ENCODE measurements around the gene SPEF2. TPM values are rescaled to one million over a fixed set of nuclear protein-coding genes. Genes with fewer than 3 reads are reported as not detected.

SPEF2 gene
- polyA plus RNA-seq, 1 donor from 2014 or later, result 18.5 TPM

DNA sequence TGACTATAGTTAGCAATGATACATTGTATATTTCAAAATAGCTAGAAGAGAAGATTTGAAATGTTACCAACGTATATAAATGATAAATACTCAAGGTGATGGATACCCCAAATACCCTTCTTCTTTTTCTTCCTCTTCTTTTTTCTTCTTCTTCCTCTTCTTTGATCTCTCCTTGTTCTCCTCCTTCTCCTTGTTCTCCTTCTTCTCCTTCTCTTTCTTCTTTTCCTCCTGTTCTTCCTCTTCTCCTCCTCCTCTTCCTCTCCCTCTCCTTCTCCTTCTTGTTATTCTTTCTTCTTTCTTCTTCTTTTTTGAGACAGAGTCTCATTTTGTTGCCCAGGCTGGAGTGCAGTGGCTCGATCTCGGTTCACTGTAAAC is 616 bp upstream of the SPEF2 start:
- Histone ChIP-seq H3K4me3 (ENCODE audit: low read length) (peak overlapping the region; percentile 89), H4K20me1 (ENCODE audit: insufficient read depth) (no peaks in the 10 kb centered on the region), H3K4me2 (ENCODE audit: low read length) (no peak overlapping the region), H3K9me2 (ENCODE audit: insufficient read depth, low read length) (no peaks in the 10 kb centered on the region), H3K36me3 (ENCODE audit: insufficient read depth, low read length) (no peaks in the 10 kb centered on the region), H2AFZ (ENCODE audit: low read depth, low read length) (no peak overlapping the region), H3K79me2 (replicated peaks; ENCODE audit: insufficient read depth, low read length) (no peaks in the 10 kb centered on the region), H3F3A (ENCODE audit: insufficient read depth, low read length, poor library complexity, severe bottlenecking) (no peaks in the 10 kb centered on the region), H3K27me3 (ENCODE audit: insufficient read depth, low read depth, low read length) (no peaks in the 10 kb centered on the region), H3K27ac (ENCODE audit: low read length) (no peak overlapping the region), H3K9me3 (ENCODE audit: low read length) (no peaks in the 10 kb centered on the region), H3K9ac (ENCODE audit: low read length) (no peak overlapping the region)
- no peak for TF ChIP-seq RAD21 (conservative IDR thresholded peaks at IDR 0.05)
- TF ChIP-seq CTCF (IDR thresholded peaks at IDR 0.05; ENCODE audit: poor library complexity, severe bottlenecking), result no peak
- no peak for TF ChIP-seq EP300 (conservative IDR thresholded peaks at IDR 0.05; ENCODE audit: poor library complexity, severe bottlenecking)
- TF ChIP-seq POLR2AphosphoS5 (IDR thresholded peaks at IDR 0.05), result no peak
- no peak for TF ChIP-seq TAF1 (IDR thresholded peaks at IDR 0.05; ENCODE audit: low read depth)
- no peak for TF ChIP-seq MXI1 (conservative IDR thresholded peaks at IDR 0.05; ENCODE audit: poor library complexity, severe bottlenecking)
- no peak for TF ChIP-seq EZH2 (IDR thresholded peaks at IDR 0.05; ENCODE audit: borderline replicate concordance, insufficient read depth, low read length, poor library complexity, severe bottlenecking)
- TF ChIP-seq SMC3 (conservative IDR thresholded peaks at IDR 0.05; ENCODE audit: poor library complexity), result no peak
- TF ChIP-seq, protein P1, sequence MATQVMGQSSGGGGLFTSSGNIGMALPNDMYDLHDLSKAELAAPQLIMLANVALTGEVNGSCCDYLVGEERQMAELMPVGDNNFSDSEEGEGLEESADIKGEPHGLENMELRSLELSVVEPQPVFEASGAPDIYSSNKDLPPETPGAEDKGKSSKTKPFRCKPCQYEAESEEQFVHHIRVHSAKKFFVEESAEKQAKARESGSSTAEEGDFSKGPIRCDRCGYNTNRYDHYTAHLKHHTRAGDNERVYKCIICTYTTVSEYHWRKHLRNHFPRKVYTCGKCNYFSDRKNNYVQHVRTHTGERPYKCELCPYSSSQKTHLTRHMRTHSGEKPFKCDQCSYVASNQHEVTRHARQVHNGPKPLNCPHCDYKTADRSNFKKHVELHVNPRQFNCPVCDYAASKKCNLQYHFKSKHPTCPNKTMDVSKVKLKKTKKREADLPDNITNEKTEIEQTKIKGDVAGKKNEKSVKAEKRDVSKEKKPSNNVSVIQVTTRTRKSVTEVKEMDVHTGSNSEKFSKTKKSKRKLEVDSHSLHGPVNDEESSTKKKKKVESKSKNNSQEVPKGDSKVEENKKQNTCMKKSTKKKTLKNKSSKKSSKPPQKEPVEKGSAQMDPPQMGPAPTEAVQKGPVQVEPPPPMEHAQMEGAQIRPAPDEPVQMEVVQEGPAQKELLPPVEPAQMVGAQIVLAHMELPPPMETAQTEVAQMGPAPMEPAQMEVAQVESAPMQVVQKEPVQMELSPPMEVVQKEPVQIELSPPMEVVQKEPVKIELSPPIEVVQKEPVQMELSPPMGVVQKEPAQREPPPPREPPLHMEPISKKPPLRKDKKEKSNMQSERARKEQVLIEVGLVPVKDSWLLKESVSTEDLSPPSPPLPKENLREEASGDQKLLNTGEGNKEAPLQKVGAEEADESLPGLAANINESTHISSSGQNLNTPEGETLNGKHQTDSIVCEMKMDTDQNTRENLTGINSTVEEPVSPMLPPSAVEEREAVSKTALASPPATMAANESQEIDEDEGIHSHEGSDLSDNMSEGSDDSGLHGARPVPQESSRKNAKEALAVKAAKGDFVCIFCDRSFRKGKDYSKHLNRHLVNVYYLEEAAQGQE (IDR thresholded peaks at IDR 0.05; ENCODE audit: borderline replicate concordance), result no peak

DNA sequence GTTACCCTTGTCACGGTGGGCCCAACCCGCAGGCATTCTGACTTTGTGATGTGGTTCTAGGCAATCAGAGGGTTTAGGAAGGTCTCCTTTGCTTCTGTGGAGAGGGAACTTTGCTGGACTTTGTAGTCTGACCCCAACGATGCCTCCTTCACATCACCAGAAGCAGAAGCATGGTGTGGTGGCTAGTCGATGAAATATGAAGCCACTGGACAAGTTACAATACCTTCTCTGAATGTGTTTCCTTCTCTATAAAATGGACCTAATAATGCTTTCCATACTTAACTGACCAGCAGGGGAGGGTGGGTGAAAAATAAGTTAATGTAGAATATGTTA is 607 bp downstream of the SPEF2 start:
- Histone ChIP-seq H3F3A (ENCODE audit: insufficient read depth, low read length, poor library complexity, severe bottlenecking) (no peaks in the 10 kb centered on the region), H3K4me3 (ENCODE audit: low read length) (peak overlapping the region; percentile 89), H3K36me3 (ENCODE audit: insufficient read depth, low read length) (no peaks in the 10 kb centered on the region), H3K4me2 (ENCODE audit: low read length) (peak overlapping the region; percentile 60), H3K9me2 (ENCODE audit: insufficient read depth, low read length) (no peaks in the 10 kb centered on the region), H3K27me3 (ENCODE audit: insufficient read depth, low read depth, low read length) (no peaks in the 10 kb centered on the region), H3K79me2 (replicated peaks; ENCODE audit: insufficient read depth, low read length) (no peaks in the 10 kb centered on the region), H3K9me3 (ENCODE audit: low read length) (no peaks in the 10 kb centered on the region), H4K20me1 (ENCODE audit: insufficient read depth) (no peaks in the 10 kb centered on the region), H3K9ac (ENCODE audit: low read length) (peak overlapping the region; percentile 63), H3K27ac (ENCODE audit: low read length) (no peak overlapping the region), H2AFZ (ENCODE audit: low read depth, low read length) (peak overlapping the region; percentile 88)
- TF ChIP-seq CTCF (IDR thresholded peaks at IDR 0.05; ENCODE audit: poor library complexity, severe bottlenecking) (no peak), EZH2 (IDR thresholded peaks at IDR 0.05; ENCODE audit: borderline replicate concordance, insufficient read depth, low read length, poor library complexity, severe bottlenecking) (no peak), EP300 (conservative IDR thresholded peaks at IDR 0.05; ENCODE audit: poor library complexity, severe bottlenecking) (no peak), TAF1 (IDR thresholded peaks at IDR 0.05; ENCODE audit: low read depth) (no peak), RAD21 (conservative IDR thresholded peaks at IDR 0.05) (no peak), POLR2AphosphoS5 (IDR thresholded peaks at IDR 0.05) (no peak), MXI1 (conservative IDR thresholded peaks at IDR 0.05; ENCODE audit: poor library complexity, severe bottlenecking) (no peak), SMC3 (conservative IDR thresholded peaks at IDR 0.05; ENCODE audit: poor library complexity) (no peak)
- TF ChIP-seq, protein P1 (IDR thresholded peaks at IDR 0.05; ENCODE audit: borderline replicate concordance), result no peak

Measured in neural cell (in vitro differentiated cells).